KOPT-K1 (cell line): ENCODE results near the gene URB2.
"Not testable (repeated sequence)": the region's sequence is repeated elsewhere in the genome, so short reads cannot be mapped to it uniquely, and the experiment has no call there.

Source experiments
- H3K27ac ChIP-seq: fragments of 200-600 bp; sonication (generic); 2 replicates; pipeline ENCODE4 v1.5.1; 2016; ENCODE audit warnings: antibody characterized with exemption, mild to moderate bottlenecking, low read depth, low read length; ENCODE audit not compliant: poor library complexity, severe bottlenecking
- H3K36me3 ChIP-seq: fragments of 200-600 bp; sonication (generic); 2 replicates; pipeline ENCODE4 v1.5.1; 2017; ENCODE audit warnings: antibody characterized with exemption, mild to moderate bottlenecking, low read length, moderate library complexity; ENCODE audit not compliant: insufficient read depth
- H3K9me3 ChIP-seq: fragments of 200-600 bp; sonication (generic); 2 replicates; pipeline ENCODE4 v1.5.1; 2017; ENCODE audit warnings: antibody characterized with exemption, low read length, mild to moderate bottlenecking; ENCODE audit not compliant: insufficient read depth, poor library complexity, severe bottlenecking

URB2 gene

GRCh38 chr1:229625915-229626831 lies at the start of gene URB2, which contains the start of gene TAF5L:
Gene URB2 (plus strand): TSS chr1:229626247. CDS start chr1:229627634, 1,387 bp downstream.
Gene TAF5L (minus strand): TSS chr1:229626122. CDS start chr1:229614482, 11,640 bp downstream.
- no peaks in the 10 kb centered on the region for H3K9me3 ChIP-seq
- peaks cover 32% of the 10 kb centered on the region for H3K36me3 ChIP-seq
- H3K27ac ChIP-seq, result peak within 1 kb of the TSS; percentile 83

- Histone ChIP-seq H3K27ac (no peak overlapping the region), H3K9me3 (no peaks in the 10 kb centered on the region), H3K36me3 (no peaks in the 10 kb centered on the region)
These were observed 47.6 kb upstream of the URB2 start for GRCh38 chr1:229578168-229579058.

- Histone ChIP-seq H3K36me3 (no peaks in the 10 kb centered on the region), H3K27ac (no peak overlapping the region), H3K9me3 (no peaks in the 10 kb centered on the region)
These were observed 46.9 kb upstream of the URB2 start for GRCh38 chr1:229579059-229579673.

DNA sequence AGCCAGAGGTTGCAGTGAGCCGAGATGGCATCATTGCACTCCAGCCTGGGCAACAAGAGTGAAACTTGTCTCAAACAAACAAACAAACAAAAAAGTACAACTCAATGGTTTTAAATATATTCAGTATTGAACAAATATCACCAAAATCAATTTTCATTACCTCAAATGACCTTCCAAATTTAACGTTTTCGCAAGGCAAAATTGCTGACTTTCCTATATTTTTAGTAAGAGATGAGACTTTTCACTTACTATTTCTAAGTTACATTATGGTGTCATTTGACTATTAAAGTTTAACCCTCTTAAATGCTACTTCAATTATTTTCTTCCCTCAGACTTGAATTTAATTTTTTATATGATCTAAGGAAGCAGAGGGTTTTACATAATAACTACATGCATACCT lies 44.6 kb upstream of the URB2 start:
- Histone ChIP-seq H3K27ac (no peak overlapping the region), H3K36me3 (no peaks in the 10 kb centered on the region), H3K9me3 (no peaks in the 10 kb centered on the region)

DNA sequence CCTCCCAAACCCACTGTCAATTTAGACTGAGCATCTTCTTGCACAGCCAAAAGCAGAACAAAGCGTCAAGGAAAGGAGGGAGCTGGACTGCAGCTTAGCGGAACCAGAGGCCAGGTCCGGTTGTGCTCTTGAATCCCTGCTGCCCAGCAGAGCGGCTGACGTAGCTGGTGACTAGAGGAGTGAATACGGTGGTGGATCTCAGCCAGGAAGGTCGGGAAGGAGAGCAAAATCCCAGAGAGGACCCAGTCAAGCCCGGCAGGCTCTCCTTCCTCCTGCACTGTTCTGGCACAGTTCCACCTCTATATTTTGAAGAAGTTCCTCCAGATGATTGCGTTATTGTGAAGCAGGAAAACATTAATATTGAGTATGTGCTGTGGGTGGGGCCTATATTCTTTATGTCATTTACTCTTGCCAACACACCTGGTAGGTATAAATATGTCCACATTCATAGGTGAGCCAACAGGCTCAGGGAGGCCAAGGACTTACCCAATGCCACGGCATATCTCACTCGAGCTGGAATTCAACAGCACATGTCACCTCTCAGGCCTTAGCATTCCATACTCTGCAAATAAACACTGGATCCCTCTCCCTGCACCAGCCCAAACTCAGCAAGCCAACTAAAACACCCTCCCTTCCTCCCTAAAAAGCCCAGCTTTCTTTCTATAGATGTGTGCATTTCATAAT lies 43.9 kb upstream of the URB2 start:
- no peaks in the 10 kb centered on the region for H3K9me3 ChIP-seq
- no peak overlapping the region for H3K27ac ChIP-seq
- H3K36me3 ChIP-seq, result no peaks in the 10 kb centered on the region

- no peak overlapping the region for H3K27ac ChIP-seq
- H3K9me3 ChIP-seq, result no peaks in the 10 kb centered on the region
- H3K36me3 ChIP-seq, result no peaks in the 10 kb centered on the region
These were observed 43.3 kb upstream of the URB2 start for GRCh38 chr1:229582715-229583114.

DNA sequence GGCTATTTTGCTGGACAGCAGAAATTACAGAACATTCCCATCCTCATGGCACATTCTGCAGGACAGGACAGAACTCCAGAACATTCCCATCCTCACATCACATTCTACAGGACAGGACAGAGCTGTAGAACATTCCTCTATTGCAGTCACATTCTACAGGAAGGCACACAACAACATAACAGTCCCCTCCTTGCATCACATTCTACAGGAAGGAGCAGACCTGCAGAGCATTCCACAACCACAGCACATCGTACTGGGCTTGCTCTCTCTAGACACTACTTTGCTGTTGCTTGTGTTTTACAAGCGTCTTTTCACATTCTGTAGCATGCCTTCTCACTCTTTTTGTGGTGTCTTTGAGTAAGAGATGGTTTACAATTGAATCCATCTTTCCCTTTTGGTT lies 40.7 kb upstream of the URB2 start:
- Histone ChIP-seq H3K27ac (no peak overlapping the region), H3K9me3 (no peaks in the 10 kb centered on the region), H3K36me3 (peaks cover under 1% of the 10 kb centered on the region; the same call in 1 of the 2 replicates)

GRCh38 chr1:229590119-229590518 lies 35.9 kb upstream of the URB2 start:
- Histone ChIP-seq H3K27ac (no peak overlapping the region), H3K36me3 (peaks cover 42% of the 10 kb centered on the region), H3K9me3 (no peaks in the 10 kb centered on the region)

GRCh38 chr1:229593800-229594199 lies 32.2 kb upstream of the URB2 start:
- H3K9me3 ChIP-seq, result no peaks in the 10 kb centered on the region
- H3K36me3 ChIP-seq, result peaks cover 77% of the 10 kb centered on the region
- H3K27ac ChIP-seq, result no peak overlapping the region

GRCh38 chr1:229594227-229595008 lies 31.6 kb upstream of the URB2 start:
- H3K36me3 ChIP-seq, result peaks cover 83% of the 10 kb centered on the region
- H3K9me3 ChIP-seq, result no peaks in the 10 kb centered on the region
- no peak overlapping the region for H3K27ac ChIP-seq

GRCh38 chr1:229595876-229596275 lies 30.2 kb upstream of the URB2 start:
- peaks cover 93% of the 10 kb centered on the region for H3K36me3 ChIP-seq
- H3K9me3 ChIP-seq, H3K27ac ChIP-seq: not testable (repeated sequence)

DNA sequence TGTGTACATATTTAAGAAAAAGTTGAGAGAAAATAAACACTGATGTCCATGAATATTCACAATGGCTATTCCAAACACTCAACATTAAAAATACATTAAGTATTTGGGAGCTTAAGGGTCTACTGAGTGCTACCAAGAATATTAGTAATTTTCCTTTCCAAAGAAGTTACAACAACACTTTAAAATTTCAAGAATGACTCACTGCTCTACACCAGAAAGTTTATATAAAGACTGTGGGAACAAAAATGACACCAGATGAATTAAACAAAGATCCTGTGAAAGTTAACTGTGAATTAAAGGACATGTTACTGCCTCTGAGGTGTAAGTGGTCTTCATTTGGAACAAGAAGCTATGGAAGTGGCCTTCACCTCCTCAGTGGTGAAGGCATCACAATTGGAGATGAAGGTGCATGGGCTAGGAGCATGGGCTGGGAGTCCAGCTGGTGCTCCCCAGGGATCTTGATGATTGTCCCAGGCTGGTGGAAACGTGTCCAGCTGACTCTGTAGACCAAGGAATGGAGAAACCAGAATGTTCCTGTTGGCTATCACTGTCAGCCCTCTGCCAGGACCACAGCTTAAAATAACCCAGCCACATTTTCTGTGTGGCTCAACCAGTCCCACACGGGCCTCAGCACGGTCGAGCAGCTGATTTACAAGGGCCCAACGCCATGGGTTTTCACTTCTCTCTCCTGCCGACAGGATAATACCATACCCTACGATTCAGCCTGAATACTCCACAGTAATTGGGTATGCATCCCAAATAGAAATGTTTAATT lies 28.9 kb upstream of the URB2 start:
- Histone ChIP-seq H3K36me3 (peaks cover 95% of the 10 kb centered on the region), H3K9me3 (no peaks in the 10 kb centered on the region), H3K27ac (no peak overlapping the region)

GRCh38 chr1:229597877-229598276 lies 28.2 kb upstream of the URB2 start:
- no peak overlapping the region for H3K27ac ChIP-seq
- peaks cover 97% of the 10 kb centered on the region for H3K36me3 ChIP-seq
- H3K9me3 ChIP-seq, result no peaks in the 10 kb centered on the region
